Lower leg skin (tissue), 4 donors: ENCODE data around the gene AFF1. TPM values are rescaled to one million over a fixed set of nuclear protein-coding genes. Genes with fewer than 3 reads are reported as not detected.
A peak's percentile ranks its signal among the peaks of the same experiment; 100 is the strongest.

ENCODE experiments used
- DNase-seq, 2 donors: peaks; one replicate each; pipeline ENCODE4 v3.0.0-alpha.2; 2019; ENCODE audit warnings: low spot score in 2 of 2
- H3K4me3 ChIP-seq: fragments of 200-600 bp; sonication (generic); 2 replicates; pipeline ENCODE4 v1.5.1; 2017; ENCODE audit warnings: mild to moderate bottlenecking, low read depth; ENCODE audit not compliant: poor library complexity, severe bottlenecking
- POLR2A ChIP-seq, 2 donors: fragments of 450-650 bp; IDR thresholded peaks; one replicate each; pipeline ENCODE4 v1.6.1; 2016 to 2017; ENCODE audit warnings: antibody characterized with exemption in 2 of 2, mild to moderate bottlenecking in 1 of 2, moderate library complexity in 1 of 2
- WGBS, 2 donors: methylation state at CpG; one replicate each; pipeline ENCODE4 v1.1.5; 2018; 5-methylcytosine and 5-hydroxymethylcytosine counted together
- intact Hi-C: fragments of 100-400 bp; cut with DNase I; formaldehyde crosslinking; loops from one replicate; pipeline ENCODE4 v1.15.0; 2023; ENCODE audit warnings: low total_unique reads
- total RNA-seq, 4 donors: library from RNA; depleted of rRNA; stranded (reverse); fragments of >200 nt; gene quantifications; one replicate each; pipeline ENCODE4 v1.1.0, GENCODE V29; 2016
- TF ChIP-seq, protein P1 (sequence below), 3 donors: fragments of 450-650 bp; IDR thresholded peaks; one replicate each; pipeline ENCODE4 v1.5.1; 2016; ENCODE audit warnings: antibody characterized with exemption in 3 of 3, mild to moderate bottlenecking in 3 of 3, moderate library complexity in 2 of 3

AFF1 gene
- total RNA-seq, 4 donors from 2014 or later: 58.1 to 107 (median 71.2) TPM

DNA sequence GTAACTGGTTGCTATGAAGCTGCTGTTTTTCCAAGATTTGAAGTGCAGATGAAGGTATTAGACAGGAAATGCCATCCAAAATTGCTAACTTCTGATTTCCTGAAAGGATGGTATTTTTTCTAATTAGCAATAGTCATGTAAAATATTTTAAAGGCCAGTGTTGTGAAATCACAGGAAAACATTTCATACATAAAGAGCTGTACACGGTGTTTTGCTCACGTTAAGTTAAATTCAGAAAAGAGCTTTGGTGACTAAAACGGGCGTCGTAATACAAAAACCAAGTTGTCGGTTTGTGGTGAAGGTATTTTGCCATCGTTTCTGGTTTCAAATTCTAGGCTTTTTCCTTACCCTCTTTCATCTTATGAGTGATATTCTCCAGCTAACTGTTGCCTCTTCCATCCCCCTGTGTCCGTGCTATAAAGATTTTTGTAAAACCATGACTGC lies 39.8 kb downstream of the AFF1 start:
- WGBS, 2 donors: 68 to 71% methylated on average over 8 of the region's 8 CpGs
- intact Hi-C loops: no loop called here

DNA sequence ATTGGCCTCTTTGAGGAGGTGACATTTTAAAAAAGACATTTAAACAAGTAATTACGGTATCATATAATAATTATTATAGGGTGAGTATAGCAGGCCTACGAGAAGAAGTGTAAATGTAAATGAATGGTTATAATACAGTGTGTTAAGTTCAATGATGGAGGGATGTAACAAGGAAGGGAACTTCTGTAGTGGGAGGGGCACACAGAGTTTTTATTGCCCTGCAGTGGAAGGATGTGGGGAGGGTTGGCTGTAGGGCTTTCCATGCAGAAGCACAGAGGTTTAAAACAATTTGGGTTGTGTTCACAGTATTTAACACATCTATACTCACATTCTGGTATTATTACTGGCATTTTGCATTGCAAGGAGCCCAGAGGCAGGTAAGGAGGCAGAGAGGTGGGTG lies 41.1 kb downstream of the AFF1 start:
- intact Hi-C loops: no loop called here
- no peak for DNase-seq
- H3K4me3 ChIP-seq: no peak overlapping the region
- 88 to 90% methylated on average over 2 of the region's 2 CpGs for WGBS, 2 donors
- TF ChIP-seq, protein P1, sequence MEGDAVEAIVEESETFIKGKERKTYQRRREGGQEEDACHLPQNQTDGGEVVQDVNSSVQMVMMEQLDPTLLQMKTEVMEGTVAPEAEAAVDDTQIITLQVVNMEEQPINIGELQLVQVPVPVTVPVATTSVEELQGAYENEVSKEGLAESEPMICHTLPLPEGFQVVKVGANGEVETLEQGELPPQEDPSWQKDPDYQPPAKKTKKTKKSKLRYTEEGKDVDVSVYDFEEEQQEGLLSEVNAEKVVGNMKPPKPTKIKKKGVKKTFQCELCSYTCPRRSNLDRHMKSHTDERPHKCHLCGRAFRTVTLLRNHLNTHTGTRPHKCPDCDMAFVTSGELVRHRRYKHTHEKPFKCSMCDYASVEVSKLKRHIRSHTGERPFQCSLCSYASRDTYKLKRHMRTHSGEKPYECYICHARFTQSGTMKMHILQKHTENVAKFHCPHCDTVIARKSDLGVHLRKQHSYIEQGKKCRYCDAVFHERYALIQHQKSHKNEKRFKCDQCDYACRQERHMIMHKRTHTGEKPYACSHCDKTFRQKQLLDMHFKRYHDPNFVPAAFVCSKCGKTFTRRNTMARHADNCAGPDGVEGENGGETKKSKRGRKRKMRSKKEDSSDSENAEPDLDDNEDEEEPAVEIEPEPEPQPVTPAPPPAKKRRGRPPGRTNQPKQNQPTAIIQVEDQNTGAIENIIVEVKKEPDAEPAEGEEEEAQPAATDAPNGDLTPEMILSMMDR (IDR thresholded peaks at IDR 0.05): no peak
- TF ChIP-seq POLR2A (IDR thresholded peaks at IDR 0.05): no peak

More for the DNA sequence above, 39.8 kb downstream of the AFF1 start:
- no peak overlapping the region for H3K4me3 ChIP-seq
- DNase-seq: no peak
- TF ChIP-seq, protein P1 (IDR thresholded peaks at IDR 0.05): no peak
- TF ChIP-seq POLR2A (IDR thresholded peaks at IDR 0.05): no peak

DNA sequence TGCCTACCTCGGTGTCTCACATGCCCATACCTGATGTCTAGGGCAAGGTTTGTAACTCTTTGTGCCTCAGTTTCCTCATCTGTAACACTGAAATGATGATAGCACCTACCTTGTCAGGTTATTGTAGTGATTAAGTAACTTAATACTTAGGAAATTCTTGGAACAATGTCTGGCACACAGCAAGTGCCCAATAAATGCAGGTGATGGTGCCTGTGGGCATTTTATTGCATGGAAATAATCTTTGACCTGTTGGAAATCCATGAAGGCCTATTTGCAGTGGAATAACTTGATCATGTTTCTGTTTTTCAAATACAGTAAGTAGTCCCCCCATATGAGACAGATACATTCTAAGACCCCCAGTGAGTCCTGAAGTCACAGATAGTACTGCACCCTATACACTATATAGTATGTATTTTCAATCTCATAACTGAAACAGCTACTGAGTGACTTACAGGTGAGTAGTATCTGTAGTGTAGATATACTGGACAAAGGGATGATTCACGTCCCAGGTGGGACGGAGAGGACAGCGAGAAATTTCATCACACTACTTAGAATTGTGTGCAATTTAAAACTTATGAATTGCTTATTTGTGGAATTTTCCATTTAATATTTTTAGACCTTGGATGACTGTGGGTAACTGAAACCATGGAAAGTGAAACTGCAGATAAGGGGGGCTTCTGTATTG lies 42.1 kb downstream of the AFF1 start:
- TF ChIP-seq, protein P1 (IDR thresholded peaks at IDR 0.05): no peak
- TF ChIP-seq POLR2A (IDR thresholded peaks at IDR 0.05): no peak
- no peak overlapping the region for H3K4me3 ChIP-seq
- DNase-seq: no peak
- 86 to 87% methylated on average over 4 of the region's 4 CpGs for WGBS, 2 donors
- intact Hi-C loops: no loop called here

DNA sequence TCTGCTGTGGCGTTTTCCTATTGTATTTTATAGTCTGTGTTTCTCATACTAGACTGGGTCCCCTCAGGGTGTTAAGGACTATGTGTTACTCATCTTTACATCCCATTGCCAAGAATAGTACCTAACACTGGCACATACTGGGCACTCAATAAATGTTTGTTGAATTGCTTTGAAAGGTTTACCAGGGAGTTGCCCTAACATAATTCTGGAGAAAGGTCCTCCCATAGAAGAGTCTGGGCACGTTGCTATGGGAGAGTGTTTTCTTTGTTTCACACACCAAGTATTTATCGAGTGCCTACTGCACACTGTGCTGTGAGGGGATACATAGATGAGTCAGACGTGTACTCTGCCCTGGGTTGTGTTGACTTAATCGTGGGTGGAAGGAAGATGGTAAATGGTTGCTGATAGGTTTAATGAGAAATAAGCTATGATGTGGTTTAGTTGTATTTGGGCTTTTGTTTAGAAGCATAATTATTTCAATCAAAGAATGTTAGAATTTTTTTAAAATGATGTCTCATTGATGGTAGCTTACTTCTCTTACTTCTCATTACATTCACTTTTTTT lies 42.9 kb downstream of the AFF1 start:
- peak in 1 of 2 donors; percentile 54 for DNase-seq

DNA sequence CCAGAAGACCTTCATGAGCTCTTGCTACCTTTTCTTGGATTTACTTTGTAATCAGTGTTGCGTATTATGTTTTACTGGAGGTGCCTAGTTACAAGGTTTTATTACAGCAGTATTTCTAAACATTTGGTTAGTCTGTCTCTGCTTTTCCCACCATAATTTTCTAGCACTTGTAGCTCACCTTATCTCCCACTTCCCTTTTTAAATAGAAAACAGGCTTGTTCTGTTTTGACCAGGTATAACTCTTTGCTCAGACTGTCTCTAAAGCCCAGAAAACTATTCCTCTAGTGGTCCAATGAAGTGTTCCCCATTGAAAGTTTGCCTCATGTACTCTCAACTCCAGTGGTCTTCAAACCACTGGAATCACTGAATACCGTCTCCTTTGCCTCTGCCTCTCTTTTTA lies 43.9 kb downstream of the AFF1 start:
- no peak for DNase-seq
- H3K4me3 ChIP-seq: no peak overlapping the region
- TF ChIP-seq, protein P1 (IDR thresholded peaks at IDR 0.05): no peak
- TF ChIP-seq POLR2A (IDR thresholded peaks at IDR 0.05): no peak
- intact Hi-C loops: no loop called here
- 48 to 50% methylated on average over 2 of the region's 2 CpGs for WGBS, 2 donors

More for the DNA sequence above, 42.9 kb downstream of the AFF1 start:
- WGBS, 2 donors: 31 to 57% methylated on average over 5 of the region's 5 CpGs
- H3K4me3 ChIP-seq: no peak overlapping the region
- intact Hi-C loops: no loop called here
- TF ChIP-seq, protein P1 (IDR thresholded peaks at IDR 0.05): no peak
- no peak for TF ChIP-seq POLR2A (IDR thresholded peaks at IDR 0.05)
